ENCODE measurements around the gene SERINC5. TPM values are rescaled to one million over a fixed set of nuclear protein-coding genes. Genes with fewer than 3 reads are reported as not detected.
"Not testable (repeated sequence)": the region's sequence is repeated elsewhere in the genome, so short reads cannot be mapped to it uniquely, and the experiment has no call there.

Gene SERINC5
- total RNA-seq, 4 donors from 2014 or later, result 22.6 to 26.9 (median 24.8) TPM

DNA sequence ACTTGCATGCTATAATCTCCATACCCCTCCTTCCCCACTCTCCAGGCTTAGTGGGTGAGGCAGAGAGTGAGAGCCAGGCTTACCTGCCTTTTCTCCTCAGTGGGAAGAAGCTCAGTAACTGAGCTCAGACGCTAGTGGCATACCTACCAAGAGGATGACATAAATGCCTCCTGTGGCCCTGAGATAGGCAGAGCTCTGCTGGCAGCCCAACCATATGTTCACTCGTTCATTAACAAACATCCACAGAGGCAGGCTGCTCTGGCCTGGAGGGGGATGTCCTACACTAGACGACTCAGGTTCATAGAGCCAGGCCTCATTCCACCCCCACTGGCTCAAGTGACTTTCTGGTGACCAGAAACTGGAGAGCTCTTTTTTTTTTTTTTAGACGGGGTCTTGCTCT lies 139.4 kb downstream of the SERINC5 start:
- TF ChIP-seq POLR2A (IDR thresholded peaks at IDR 0.05), result no peak
- TF ChIP-seq, protein P1, sequence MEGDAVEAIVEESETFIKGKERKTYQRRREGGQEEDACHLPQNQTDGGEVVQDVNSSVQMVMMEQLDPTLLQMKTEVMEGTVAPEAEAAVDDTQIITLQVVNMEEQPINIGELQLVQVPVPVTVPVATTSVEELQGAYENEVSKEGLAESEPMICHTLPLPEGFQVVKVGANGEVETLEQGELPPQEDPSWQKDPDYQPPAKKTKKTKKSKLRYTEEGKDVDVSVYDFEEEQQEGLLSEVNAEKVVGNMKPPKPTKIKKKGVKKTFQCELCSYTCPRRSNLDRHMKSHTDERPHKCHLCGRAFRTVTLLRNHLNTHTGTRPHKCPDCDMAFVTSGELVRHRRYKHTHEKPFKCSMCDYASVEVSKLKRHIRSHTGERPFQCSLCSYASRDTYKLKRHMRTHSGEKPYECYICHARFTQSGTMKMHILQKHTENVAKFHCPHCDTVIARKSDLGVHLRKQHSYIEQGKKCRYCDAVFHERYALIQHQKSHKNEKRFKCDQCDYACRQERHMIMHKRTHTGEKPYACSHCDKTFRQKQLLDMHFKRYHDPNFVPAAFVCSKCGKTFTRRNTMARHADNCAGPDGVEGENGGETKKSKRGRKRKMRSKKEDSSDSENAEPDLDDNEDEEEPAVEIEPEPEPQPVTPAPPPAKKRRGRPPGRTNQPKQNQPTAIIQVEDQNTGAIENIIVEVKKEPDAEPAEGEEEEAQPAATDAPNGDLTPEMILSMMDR (IDR thresholded peaks at IDR 0.05), result no peak

DNA sequence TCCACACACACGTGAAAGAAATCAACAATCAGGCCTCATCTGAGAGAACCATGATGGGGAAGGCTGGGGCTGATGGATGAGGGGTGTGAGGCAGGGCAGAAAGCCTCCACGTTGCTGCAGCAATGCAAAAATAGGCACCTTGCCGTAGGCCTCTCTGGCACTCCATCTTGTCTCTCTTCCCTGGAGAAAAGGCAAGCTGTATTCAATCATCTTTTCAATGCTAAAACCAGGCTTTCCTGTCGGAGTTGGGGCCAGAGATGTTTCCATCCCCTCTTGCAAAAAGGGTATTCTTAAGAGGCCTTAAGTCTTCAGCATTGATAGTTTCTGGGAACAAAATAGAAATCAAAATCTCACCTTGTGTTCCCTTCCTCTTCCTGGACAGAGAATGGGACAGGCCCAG lies 139.8 kb downstream of the SERINC5 start:
- no peak overlapping the region for H3K4me3 ChIP-seq (replicated peaks in 1 of 3)
- H3K9me3 ChIP-seq, result no peaks in the 10 kb centered on the region
- H3K36me3 ChIP-seq, result no peaks in the 10 kb centered on the region
- H3K27me3 ChIP-seq, result no peaks in the 10 kb centered on the region
- DNase-seq, result no peak
- H3K4me1 ChIP-seq, result no peaks in the 10 kb centered on the region
- intact Hi-C loops (cut with DNase I), result no loop called here
- H3K27ac ChIP-seq, result no peak overlapping the region
- WGBS, 2 donors, result 83 to 85% methylated on average over 4 of the region's 4 CpGs
- TF ChIP-seq POLR2A (IDR thresholded peaks at IDR 0.05), result no peak
- TF ChIP-seq, protein P1 (IDR thresholded peaks at IDR 0.05), result no peak

More for the DNA sequence above, 139.4 kb downstream of the SERINC5 start:
- Histone ChIP-seq H3K27me3 (no peaks in the 10 kb centered on the region), H3K36me3 (no peaks in the 10 kb centered on the region), H3K9me3 (no peaks in the 10 kb centered on the region), H3K27ac (no peak overlapping the region), H3K4me1 (no peaks in the 10 kb centered on the region), H3K4me3 (replicated peaks in 1 of 3) (no peak overlapping the region)
- DNase-seq, result no peak
- intact Hi-C loops (cut with DNase I), result no loop called here
- WGBS, 2 donors, result 75% methylated on average over 4 of the region's 4 CpGs

DNA sequence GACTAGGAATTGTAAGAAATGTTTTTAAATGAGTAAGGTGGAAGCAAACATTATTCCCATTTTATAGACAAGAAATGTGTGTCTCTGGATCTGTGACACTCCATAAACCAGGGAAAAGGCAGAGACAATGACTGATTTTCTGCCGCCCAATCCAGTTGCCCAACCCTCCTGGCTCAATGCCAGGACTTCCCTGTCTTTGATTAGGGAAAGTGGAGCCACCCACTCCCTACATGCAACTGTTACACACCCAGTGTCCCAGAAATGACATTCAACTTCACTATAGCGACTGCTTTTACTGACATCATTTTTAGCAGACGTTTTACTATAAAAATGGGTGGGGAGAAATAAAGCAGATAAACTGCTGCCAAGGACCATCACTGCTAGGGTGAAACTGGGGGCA lies 141.0 kb downstream of the SERINC5 start:
- Histone ChIP-seq H3K9me3 (no peaks in the 10 kb centered on the region), H3K4me3 (replicated peaks in 1 of 3) (no peak overlapping the region), H3K27ac (no peak overlapping the region), H3K36me3 (no peaks in the 10 kb centered on the region), H3K27me3 (no peaks in the 10 kb centered on the region), H3K4me1 (peaks cover 1 to 3% of the 10 kb centered on the region in 2 donors)
- WGBS, 2 donors, result 88 to 91% methylated on average over 3 of the region's 3 CpGs
- no peak for TF ChIP-seq POLR2A (IDR thresholded peaks at IDR 0.05)
- TF ChIP-seq, protein P1 (IDR thresholded peaks at IDR 0.05), result no peak
- intact Hi-C loops (cut with DNase I), result no loop called here
- DNase-seq, result no peak

DNA sequence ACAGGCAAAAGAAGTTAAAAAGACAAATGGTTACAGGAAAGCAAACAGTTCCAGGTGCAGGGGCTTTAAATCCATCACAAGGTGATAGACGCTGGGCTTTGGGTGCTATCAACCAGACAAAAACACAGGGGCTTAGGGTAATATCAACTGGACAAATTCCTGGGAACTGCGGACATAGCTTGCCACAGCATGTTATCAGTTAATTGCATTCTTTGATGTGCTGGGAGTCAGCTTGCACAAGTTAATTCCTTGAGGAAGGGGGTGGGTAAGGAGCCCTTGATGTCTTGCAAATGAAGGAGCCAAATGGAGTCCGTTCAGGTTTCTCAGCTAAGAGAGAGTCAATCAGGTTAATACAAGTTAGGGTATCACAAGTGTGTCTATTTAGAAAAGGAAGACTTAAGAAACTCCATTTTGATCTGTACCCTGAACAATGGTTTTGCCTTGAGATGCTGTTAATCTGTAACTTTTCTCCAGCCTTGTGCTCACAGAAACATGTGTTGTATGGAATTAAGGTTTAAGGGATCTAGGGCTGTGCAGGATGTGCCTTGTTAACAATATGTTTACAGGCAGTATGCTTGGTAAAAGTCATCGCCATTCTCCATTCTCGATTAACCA lies 144.4 kb downstream of the SERINC5 start:
- H3K36me3 ChIP-seq; DNase-seq; H3K4me3 ChIP-seq (replicated peaks in 1 of 3); intact Hi-C loops (cut with DNase I); H3K27me3 ChIP-seq; H3K27ac ChIP-seq; H3K4me1 ChIP-seq; H3K9me3 ChIP-seq: not testable (repeated sequence)
- 72 to 81% methylated on average over 5 of the region's 5 CpGs for WGBS, 2 donors

DNA sequence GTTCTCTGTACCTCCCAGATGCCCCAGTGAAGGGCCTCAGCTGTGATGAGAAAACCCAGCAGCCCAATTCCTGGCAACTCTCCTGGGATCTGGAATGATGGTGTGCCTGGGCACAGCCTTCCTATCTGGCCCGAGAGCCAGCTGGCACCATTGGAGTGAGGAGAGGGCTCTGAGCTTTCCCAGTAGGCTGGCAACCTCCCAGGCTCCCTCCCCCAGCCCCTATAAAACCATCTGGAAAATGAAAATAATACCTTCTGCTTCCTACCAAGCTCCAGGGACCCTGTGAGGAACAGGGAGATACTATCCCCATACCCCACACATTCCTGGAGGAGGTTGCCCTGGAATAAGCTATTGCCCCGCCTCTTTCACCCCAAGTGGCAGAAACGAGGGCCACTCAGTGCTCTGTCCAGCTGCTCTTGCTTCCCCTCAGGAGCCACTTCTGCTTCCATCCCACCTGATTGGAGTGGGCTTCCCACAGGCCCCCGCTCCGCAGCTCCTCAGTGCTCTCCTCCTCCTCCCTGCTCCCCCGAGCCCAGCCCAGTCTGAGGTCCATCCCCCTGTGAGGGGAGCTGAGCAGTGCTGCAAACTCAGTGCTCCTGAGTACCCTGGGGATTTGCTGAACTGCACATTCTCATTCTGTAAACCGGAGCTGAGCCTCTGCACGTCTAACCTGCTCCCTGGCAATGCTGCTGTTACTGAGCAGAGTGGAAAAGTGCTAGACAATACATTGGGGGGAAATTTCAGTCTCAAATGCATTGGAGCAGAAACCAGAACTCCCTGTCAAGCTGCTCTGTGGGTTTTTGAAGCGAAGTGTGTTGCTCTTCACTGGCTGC lies 146.0 kb downstream of the SERINC5 start:
- Histone ChIP-seq H3K4me1 (peaks cover 4% of the 10 kb centered on the region in 2 donors), H3K9me3 (no peaks in the 10 kb centered on the region), H3K36me3 (no peaks in the 10 kb centered on the region), H3K4me3 (replicated peaks in 1 of 3) (no peak overlapping the region), H3K27me3 (no peaks in the 10 kb centered on the region), H3K27ac (no peak overlapping the region)
- peak; percentile 21 to 48 for DNase-seq
- intact Hi-C loops (cut with DNase I), result no loop called here
- TF ChIP-seq, protein P1 (IDR thresholded peaks at IDR 0.05), result no peak
- no peak for TF ChIP-seq POLR2A (IDR thresholded peaks at IDR 0.05)
- 25 to 33% methylated on average over 9 of the region's 9 CpGs for WGBS, 2 donors

Measured in thyroid gland (tissue), 4 donors.